Mesothelial cell of epicardium (in vitro differentiated cells): ENCODE measurements around the gene CACNA2D3. TPM values are rescaled to one million over a fixed set of nuclear protein-coding genes. Genes with fewer than 3 reads are reported as not detected.

ENCODE experiments used
- DNase-seq, 2 experiments: peaks; one replicate each; pipeline ENCODE4 v3.0.0; 2021; ENCODE audit warnings: low spot score in 2 of 2; ENCODE audit not compliant: unreplicated experiment in 2 of 2
- H3K27ac Mint-ChIP-seq: 2 replicates; pipeline ENCODE4 v1.8.0; 2021; ENCODE audit warnings: mixed read lengths
- H3K27me3 Mint-ChIP-seq: 2 replicates; pipeline ENCODE4 v1.8.0; 2021; ENCODE audit warnings: low read depth, mixed read lengths
- H3K36me3 Mint-ChIP-seq: 2 replicates; pipeline ENCODE4 v1.8.0; 2021; ENCODE audit warnings: mixed read lengths
- H3K4me1 Mint-ChIP-seq: 2 replicates; pipeline ENCODE4 v1.8.0; 2021; ENCODE audit warnings: mixed read lengths
- H3K4me3 Mint-ChIP-seq: 2 replicates; pipeline ENCODE4 v1.8.0; 2021; ENCODE audit warnings: mild to moderate bottlenecking, moderate library complexity, mixed read lengths
- H3K9me3 Mint-ChIP-seq: 2 replicates; pipeline ENCODE4 v1.8.0; 2021; ENCODE audit warnings: mixed read lengths
- total RNA-seq: library from RNA; stranded (reverse); gene quantifications from 3 replicates; pipeline ENCODE4 v1.2.1, GENCODE V29; 2021
- TF ChIP-seq, protein P1 (sequence below): fragments of 200-600 bp; sonication (generic); IDR thresholded peaks from one replicate; pipeline ENCODE4 v1.5.0; 2021; ENCODE audit warnings: antibody characterized with exemption; ENCODE audit not compliant: unreplicated experiment

Gene CACNA2D3
- total RNA-seq, 1 donor from 2014 or later: 2.3 TPM

DNA sequence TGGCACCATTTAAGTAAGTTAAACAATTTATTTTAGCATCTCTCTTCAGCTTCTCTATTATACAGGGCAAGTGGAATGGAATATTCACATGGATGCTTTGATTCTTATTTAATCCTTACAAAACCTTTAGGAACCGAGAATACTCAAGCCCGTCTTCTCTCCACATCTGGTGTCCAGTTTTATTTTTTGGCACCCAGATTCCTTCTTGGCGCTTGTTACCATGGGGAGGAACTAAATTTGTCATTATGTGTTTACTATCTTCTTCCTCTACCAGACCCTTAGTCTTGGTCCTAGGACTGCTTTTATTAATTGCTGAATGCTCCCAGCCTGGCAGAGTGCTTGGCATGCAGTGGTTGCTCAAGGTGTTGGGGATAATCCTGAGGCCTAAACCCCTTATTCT is 138.8 kb downstream of the CACNA2D3 start:
- Mint-ChIP-seq H3K9me3 (no peaks in the 10 kb centered on the region), H3K4me3 (no peak overlapping the region), H3K4me1 (peaks cover 22% of the 10 kb centered on the region), H3K36me3 (no peaks in the 10 kb centered on the region), H3K27ac (no peak overlapping the region), H3K27me3 (peaks cover 7% of the 10 kb centered on the region)
- DNase-seq: no peak
- TF ChIP-seq, protein P1, sequence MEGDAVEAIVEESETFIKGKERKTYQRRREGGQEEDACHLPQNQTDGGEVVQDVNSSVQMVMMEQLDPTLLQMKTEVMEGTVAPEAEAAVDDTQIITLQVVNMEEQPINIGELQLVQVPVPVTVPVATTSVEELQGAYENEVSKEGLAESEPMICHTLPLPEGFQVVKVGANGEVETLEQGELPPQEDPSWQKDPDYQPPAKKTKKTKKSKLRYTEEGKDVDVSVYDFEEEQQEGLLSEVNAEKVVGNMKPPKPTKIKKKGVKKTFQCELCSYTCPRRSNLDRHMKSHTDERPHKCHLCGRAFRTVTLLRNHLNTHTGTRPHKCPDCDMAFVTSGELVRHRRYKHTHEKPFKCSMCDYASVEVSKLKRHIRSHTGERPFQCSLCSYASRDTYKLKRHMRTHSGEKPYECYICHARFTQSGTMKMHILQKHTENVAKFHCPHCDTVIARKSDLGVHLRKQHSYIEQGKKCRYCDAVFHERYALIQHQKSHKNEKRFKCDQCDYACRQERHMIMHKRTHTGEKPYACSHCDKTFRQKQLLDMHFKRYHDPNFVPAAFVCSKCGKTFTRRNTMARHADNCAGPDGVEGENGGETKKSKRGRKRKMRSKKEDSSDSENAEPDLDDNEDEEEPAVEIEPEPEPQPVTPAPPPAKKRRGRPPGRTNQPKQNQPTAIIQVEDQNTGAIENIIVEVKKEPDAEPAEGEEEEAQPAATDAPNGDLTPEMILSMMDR: no peak

- TF ChIP-seq, protein P1: no peak
- H3K27me3 Mint-ChIP-seq: peaks cover 17% of the 10 kb centered on the region
- no peak overlapping the region for H3K4me3 Mint-ChIP-seq
- no peak for DNase-seq
- H3K27ac Mint-ChIP-seq: no peak overlapping the region
- H3K4me1 Mint-ChIP-seq: peaks cover 8% of the 10 kb centered on the region
- H3K36me3 Mint-ChIP-seq: no peaks in the 10 kb centered on the region
- no peaks in the 10 kb centered on the region for H3K9me3 Mint-ChIP-seq
Measured at GRCh38 chr3:54262541-54262940, 140.2 kb downstream of the CACNA2D3 start.

GRCh38 chr3:54262946-54263345 is 140.6 kb downstream of the CACNA2D3 start:
- H3K27ac Mint-ChIP-seq: no peak overlapping the region
- no peak for DNase-seq
- no peaks in the 10 kb centered on the region for H3K9me3 Mint-ChIP-seq
- H3K4me3 Mint-ChIP-seq: no peak overlapping the region
- no peaks in the 10 kb centered on the region for H3K36me3 Mint-ChIP-seq
- peaks cover 5% of the 10 kb centered on the region for H3K4me1 Mint-ChIP-seq
- H3K27me3 Mint-ChIP-seq: peaks cover 17% of the 10 kb centered on the region
- TF ChIP-seq, protein P1: no peak

DNA sequence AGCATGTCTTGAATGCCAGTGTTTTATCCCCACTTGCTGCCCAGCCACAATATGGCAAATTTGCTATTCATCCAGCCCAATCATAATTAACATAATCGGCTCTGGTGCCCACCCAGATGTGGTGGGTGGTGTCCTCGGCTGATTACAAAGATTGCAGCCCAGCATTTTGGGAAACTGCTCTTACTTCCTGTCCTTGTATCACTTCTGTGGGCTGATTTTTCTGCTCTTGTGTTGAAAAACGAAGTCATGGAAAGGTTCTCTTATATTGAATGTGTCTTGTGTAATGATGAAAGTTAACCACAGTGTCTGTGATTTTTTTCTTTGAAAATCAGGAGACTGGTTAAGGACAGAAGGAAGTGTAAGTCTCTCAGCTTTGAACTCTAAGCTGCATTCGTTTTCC is 141.7 kb downstream of the CACNA2D3 start:
- Mint-ChIP-seq H3K9me3 (no peaks in the 10 kb centered on the region), H3K4me3 (no peak overlapping the region), H3K27ac (no peak overlapping the region), H3K27me3 (peaks cover 20% of the 10 kb centered on the region), H3K36me3 (no peaks in the 10 kb centered on the region), H3K4me1 (peaks cover 5% of the 10 kb centered on the region)
- TF ChIP-seq, protein P1: no peak
- DNase-seq: no peak

DNA sequence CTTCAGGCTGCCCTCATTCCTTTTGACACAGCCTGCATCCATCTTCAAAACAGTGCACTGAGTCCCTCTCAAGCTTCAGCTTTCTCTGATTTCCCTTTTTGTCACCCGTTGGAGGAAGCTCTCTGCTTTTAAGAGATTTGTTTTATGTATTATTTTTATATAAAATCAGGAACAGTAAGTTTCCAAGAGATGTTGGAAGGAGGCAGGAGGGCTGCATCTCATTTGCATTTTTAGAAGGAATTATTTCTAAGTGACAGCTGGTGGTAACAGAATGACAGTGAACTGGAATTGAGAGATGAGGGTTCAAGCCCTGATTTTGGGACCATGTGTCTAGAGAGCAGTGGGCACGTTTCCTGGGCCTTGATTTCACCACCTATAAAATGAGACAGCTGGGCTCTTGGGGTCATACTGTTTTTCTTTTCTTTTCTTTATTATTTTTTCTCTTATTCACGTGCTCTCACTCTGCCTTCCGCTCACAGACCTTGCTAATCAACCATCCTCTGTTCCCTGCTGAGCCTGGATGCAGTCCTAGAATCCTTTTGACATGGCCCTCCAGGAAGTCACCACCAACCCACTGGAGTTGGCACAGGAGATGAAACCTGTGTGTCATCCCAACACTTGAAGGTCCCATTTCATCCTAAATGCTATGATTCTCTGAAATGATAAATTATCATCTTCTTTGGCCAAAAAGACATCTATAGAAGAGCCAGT is 148.6 kb downstream of the CACNA2D3 start:
- Mint-ChIP-seq H3K4me3 (no peak overlapping the region), H3K36me3 (no peaks in the 10 kb centered on the region), H3K27ac (no peak overlapping the region), H3K9me3 (no peaks in the 10 kb centered on the region), H3K4me1 (no peaks in the 10 kb centered on the region), H3K27me3 (peaks cover 40% of the 10 kb centered on the region)
- DNase-seq: no peak
- TF ChIP-seq, protein P1: no peak
